ENCODE results near the gene FAT1.

Gene FAT1

DNA sequence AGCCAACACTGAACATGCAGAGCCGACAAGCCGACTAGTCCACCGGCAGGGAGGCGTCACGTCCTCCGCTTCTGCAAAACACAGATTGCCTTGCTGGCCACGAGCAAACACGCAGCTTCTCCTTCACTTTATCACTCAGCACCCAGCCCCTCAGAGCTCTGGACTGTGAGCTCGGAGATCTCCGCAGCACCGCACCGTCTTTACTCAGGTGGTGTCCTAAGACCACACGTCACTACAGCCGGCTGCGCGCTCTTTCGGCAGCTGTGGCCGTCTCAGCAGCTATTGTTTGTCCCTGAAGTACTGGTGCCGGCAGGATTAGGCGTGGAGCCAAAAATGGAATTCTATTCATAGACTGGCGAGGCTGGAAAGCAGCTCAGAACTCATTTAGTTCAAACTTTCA, 72.0 kb downstream of the FAT1 start:
- Histone ChIP-seq H3K9ac (ENCODE audit: low read depth, low read length) (no peak overlapping the region), H3K36me3 (ENCODE audit: insufficient read depth, low read length) (no peaks in the 10 kb centered on the region), H3K4me1 (ENCODE audit: insufficient read depth, low read length) (peaks cover 12% of the 10 kb centered on the region; the same call in 1 of the 2 replicates), H3K9me3 (ENCODE audit: control insufficient read depth, insufficient read depth, low read length) (no peaks in the 10 kb centered on the region)

- H3K4me1 ChIP-seq (ENCODE audit: insufficient read depth, low read length): peaks cover 12% of the 10 kb centered on the region; the same call in 1 of the 2 replicates
- H3K9me3 ChIP-seq (ENCODE audit: control insufficient read depth, insufficient read depth, low read length): no peaks in the 10 kb centered on the region
- no peaks in the 10 kb centered on the region for H3K36me3 ChIP-seq (ENCODE audit: insufficient read depth, low read length)
- no peak overlapping the region for H3K9ac ChIP-seq (ENCODE audit: low read depth, low read length)
These were observed 72.5 kb downstream of the FAT1 start for GRCh38 chr4:186651181-186651603.

GRCh38 chr4:186650401-186651180, 73.1 kb downstream of the FAT1 start:
- Histone ChIP-seq H3K9me3 (ENCODE audit: control insufficient read depth, insufficient read depth, low read length) (no peaks in the 10 kb centered on the region), H3K9ac (ENCODE audit: low read depth, low read length) (no peak overlapping the region), H3K36me3 (ENCODE audit: insufficient read depth, low read length) (no peaks in the 10 kb centered on the region), H3K4me1 (ENCODE audit: insufficient read depth, low read length) (peaks cover 12% of the 10 kb centered on the region; the same call in 1 of the 2 replicates)

DNA sequence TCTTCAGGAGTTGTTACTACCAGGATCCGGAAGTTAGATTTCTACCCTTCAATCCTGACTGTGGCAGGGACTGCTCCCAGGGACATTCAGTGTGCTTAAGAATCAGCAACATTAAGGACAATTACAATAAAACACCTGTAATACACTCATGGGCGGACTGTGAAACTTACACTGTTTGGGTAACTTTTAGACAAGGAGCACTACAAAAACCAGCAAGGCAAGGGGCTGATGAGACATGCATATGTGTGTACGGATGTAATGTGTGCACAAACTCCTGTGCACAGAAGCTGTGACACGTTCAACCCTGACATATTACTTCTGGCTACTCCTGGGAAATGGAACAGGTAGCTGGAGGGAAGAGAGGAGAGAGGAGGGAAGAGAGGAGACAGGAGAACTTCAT, 75.8 kb downstream of the FAT1 start:
- H3K9me3 ChIP-seq (ENCODE audit: control insufficient read depth, insufficient read depth, low read length): no peaks in the 10 kb centered on the region
- H3K4me1 ChIP-seq (ENCODE audit: insufficient read depth, low read length): peaks cover 5% of the 10 kb centered on the region; the same call in 1 of the 2 replicates
- H3K36me3 ChIP-seq (ENCODE audit: insufficient read depth, low read length): no peaks in the 10 kb centered on the region
- no peak overlapping the region for H3K9ac ChIP-seq (ENCODE audit: low read depth, low read length)

- Histone ChIP-seq H3K9me3 (ENCODE audit: control insufficient read depth, insufficient read depth, low read length) (no peaks in the 10 kb centered on the region), H3K4me1 (ENCODE audit: insufficient read depth, low read length) (no peaks in the 10 kb centered on the region), H3K9ac (ENCODE audit: low read depth, low read length) (no peak overlapping the region), H3K36me3 (ENCODE audit: insufficient read depth, low read length) (no peaks in the 10 kb centered on the region)
These were observed 78.9 kb downstream of the FAT1 start for GRCh38 chr4:186644737-186645261.

DNA sequence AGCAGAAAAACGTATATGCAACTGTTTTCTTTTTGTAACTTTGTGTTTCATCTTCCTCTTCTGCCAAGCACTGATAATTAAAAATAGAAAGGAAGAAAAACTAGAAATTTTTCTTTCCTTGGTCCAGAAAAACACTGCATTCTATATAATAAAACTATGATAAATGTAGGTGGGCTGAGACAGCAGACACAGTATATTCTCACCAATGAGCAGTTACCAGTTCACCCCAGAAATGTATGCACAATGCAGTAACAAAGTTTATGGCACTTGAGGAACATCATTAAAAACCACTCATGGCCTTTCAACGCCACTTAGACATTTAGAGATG, 79.4 kb downstream of the FAT1 start:
- no peaks in the 10 kb centered on the region for H3K4me1 ChIP-seq (ENCODE audit: insufficient read depth, low read length)
- no peaks in the 10 kb centered on the region for H3K9me3 ChIP-seq (ENCODE audit: control insufficient read depth, insufficient read depth, low read length)
- no peak overlapping the region for H3K9ac ChIP-seq (ENCODE audit: low read depth, low read length)
- no peaks in the 10 kb centered on the region for H3K36me3 ChIP-seq (ENCODE audit: insufficient read depth, low read length)

DNA sequence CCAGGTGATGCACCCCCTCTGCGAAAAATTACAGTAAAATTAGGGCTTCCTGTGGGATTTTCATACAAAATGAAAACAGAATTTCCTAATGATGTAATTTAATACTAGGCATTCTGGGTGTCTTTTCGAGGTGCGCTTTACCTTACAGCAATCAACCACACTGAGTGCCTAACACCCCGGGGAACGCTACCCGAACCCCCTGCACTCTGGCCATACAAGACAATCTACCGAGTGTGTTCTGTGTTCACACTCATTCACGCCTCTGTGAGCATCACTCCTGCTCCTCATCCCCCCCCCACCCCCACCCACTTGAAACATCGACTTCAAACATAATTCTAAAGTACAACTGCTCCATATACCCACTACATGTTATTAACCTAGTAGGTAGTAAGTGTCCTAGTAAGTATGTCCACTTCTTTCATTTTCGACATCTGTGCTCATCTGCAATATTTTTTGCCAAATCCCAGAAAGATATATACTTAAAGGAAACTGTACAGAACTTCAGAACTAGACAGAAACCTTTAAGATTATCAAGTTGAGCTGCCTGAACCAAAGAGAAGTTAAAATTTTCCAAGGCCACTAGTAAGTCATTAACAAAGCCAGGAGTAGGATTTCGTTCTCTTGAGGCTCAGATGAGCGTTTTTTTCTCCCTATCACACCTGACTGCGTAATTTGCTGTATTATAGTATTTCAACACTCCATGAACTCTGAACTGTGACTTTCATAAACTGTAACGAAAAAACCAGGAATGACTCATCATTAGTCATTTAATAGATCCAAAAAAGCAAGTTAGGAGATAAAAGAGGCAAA, 80.0 kb downstream of the FAT1 start:
- no peak overlapping the region for H3K9ac ChIP-seq (ENCODE audit: low read depth, low read length)
- no peaks in the 10 kb centered on the region for H3K4me1 ChIP-seq (ENCODE audit: insufficient read depth, low read length)
- H3K36me3 ChIP-seq (ENCODE audit: insufficient read depth, low read length): no peaks in the 10 kb centered on the region

GRCh38 chr4:186642998-186643397, 80.7 kb downstream of the FAT1 start:
- Histone ChIP-seq H3K9me3 (ENCODE audit: control insufficient read depth, insufficient read depth, low read length) (no peaks in the 10 kb centered on the region), H3K9ac (ENCODE audit: low read depth, low read length) (no peak overlapping the region), H3K4me1 (ENCODE audit: insufficient read depth, low read length) (no peaks in the 10 kb centered on the region), H3K36me3 (ENCODE audit: insufficient read depth, low read length) (no peaks in the 10 kb centered on the region)

More for the DNA sequence above, 80.0 kb downstream of the FAT1 start:
- H3K9me3 ChIP-seq (ENCODE audit: control insufficient read depth, insufficient read depth, low read length): no peaks in the 10 kb centered on the region

- H3K36me3 ChIP-seq (ENCODE audit: insufficient read depth, low read length): no peaks in the 10 kb centered on the region
- no peak overlapping the region for H3K9ac ChIP-seq (ENCODE audit: low read depth, low read length)
- H3K4me1 ChIP-seq (ENCODE audit: insufficient read depth, low read length): no peaks in the 10 kb centered on the region
- no peaks in the 10 kb centered on the region for H3K9me3 ChIP-seq (ENCODE audit: control insufficient read depth, insufficient read depth, low read length)
These were observed 81.1 kb downstream of the FAT1 start for GRCh38 chr4:186642530-186642929.

DNA sequence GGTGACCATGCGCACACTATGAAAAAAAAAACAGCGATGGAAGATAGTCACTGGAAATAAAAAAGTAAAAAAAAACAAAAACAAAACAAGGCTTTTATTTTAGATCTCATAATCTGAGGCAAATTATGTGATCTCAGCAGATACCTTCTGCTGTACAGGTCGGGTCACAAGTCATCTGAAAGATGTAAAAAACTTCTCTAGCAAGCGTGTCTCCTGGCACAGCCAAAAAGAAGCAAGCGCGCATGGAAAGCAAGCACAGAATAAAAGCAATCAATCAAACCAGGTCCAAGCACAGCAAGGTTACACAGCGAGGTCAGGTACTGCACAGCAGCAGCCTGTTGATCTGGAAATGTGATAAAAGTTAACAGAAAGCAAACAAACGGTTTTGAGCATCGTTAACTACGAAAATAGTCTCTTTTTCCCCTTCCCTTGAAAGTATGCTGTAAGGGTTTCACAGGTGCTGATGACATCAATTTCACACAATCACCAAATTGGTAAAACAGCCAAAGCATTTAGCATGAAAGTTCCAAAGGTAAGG, 89.0 kb downstream of the FAT1 start:
- Histone ChIP-seq H3K4me1 (ENCODE audit: insufficient read depth, low read length) (peaks cover 16% of the 10 kb centered on the region; the same call in 1 of the 2 replicates), H3K36me3 (ENCODE audit: insufficient read depth, low read length) (peaks cover 11% of the 10 kb centered on the region; the same call in 1 of the 2 replicates), H3K9ac (ENCODE audit: low read depth, low read length) (no peak overlapping the region), H3K9me3 (ENCODE audit: control insufficient read depth, insufficient read depth, low read length) (no peaks in the 10 kb centered on the region)

DNA sequence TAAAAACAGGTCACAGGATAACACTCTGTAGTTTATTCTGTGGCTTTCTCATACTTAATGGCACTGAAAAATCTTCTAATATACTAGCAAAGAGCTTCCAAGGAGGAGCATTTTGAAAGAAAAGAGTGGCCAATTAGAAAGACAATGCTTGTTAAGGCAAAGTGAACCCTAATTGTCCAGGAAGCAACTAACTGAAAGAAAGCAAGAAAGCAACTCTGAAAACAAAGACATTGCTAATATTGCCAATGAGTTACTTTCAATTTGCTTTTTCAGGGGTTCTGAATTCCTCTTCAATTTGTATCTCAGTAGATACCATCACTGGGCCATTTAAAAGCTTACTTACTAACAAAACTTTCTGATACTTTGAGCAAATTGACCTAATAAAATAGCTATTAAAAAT, 89.8 kb downstream of the FAT1 start:
- H3K4me1 ChIP-seq (ENCODE audit: insufficient read depth, low read length): peaks cover 16% of the 10 kb centered on the region; the same call in 1 of the 2 replicates
- H3K9me3 ChIP-seq (ENCODE audit: control insufficient read depth, insufficient read depth, low read length): no peaks in the 10 kb centered on the region
- H3K36me3 ChIP-seq (ENCODE audit: insufficient read depth, low read length): peaks cover 11% of the 10 kb centered on the region; the same call in 1 of the 2 replicates
- no peak overlapping the region for H3K9ac ChIP-seq (ENCODE audit: low read depth, low read length)

- Histone ChIP-seq H3K9me3 (ENCODE audit: control insufficient read depth, insufficient read depth, low read length) (no peaks in the 10 kb centered on the region), H3K9ac (ENCODE audit: low read depth, low read length) (no peak overlapping the region), H3K36me3 (ENCODE audit: insufficient read depth, low read length) (peaks cover 18% of the 10 kb centered on the region), H3K4me1 (ENCODE audit: insufficient read depth, low read length) (peaks cover 29% of the 10 kb centered on the region)
These were observed 93.5 kb downstream of the FAT1 start for GRCh38 chr4:186630128-186630527.

GRCh38 chr4:186628058-186628711, 95.5 kb downstream of the FAT1 start:
- peaks cover 13% of the 10 kb centered on the region for H3K36me3 ChIP-seq (ENCODE audit: insufficient read depth, low read length)
- H3K9me3 ChIP-seq (ENCODE audit: control insufficient read depth, insufficient read depth, low read length): no peaks in the 10 kb centered on the region
- H3K9ac ChIP-seq (ENCODE audit: low read depth, low read length): no peak overlapping the region
- H3K4me1 ChIP-seq (ENCODE audit: insufficient read depth, low read length): peaks cover 18% of the 10 kb centered on the region

- H3K9me3 ChIP-seq (ENCODE audit: control insufficient read depth, insufficient read depth, low read length): no peaks in the 10 kb centered on the region
- H3K4me1 ChIP-seq (ENCODE audit: insufficient read depth, low read length): peaks cover 18% of the 10 kb centered on the region
- H3K36me3 ChIP-seq (ENCODE audit: insufficient read depth, low read length): peaks cover 13% of the 10 kb centered on the region
- H3K9ac ChIP-seq (ENCODE audit: low read depth, low read length): no peak overlapping the region
These were observed 96.3 kb downstream of the FAT1 start for GRCh38 chr4:186627226-186627865.
